HG02840 (cell line): ENCODE measurements around the gene TGM3.

Experiments
- ATAC-seq: cut with Tn5 transposase; IDR thresholded peaks from one replicate; pipeline ENCODE4 v1.9.1; 2021; ENCODE audit warnings: mild to moderate bottlenecking, moderate library complexity, moderate number of reproducible peaks; ENCODE audit not compliant: unreplicated experiment, low FRiP score

TGM3 gene

DNA sequence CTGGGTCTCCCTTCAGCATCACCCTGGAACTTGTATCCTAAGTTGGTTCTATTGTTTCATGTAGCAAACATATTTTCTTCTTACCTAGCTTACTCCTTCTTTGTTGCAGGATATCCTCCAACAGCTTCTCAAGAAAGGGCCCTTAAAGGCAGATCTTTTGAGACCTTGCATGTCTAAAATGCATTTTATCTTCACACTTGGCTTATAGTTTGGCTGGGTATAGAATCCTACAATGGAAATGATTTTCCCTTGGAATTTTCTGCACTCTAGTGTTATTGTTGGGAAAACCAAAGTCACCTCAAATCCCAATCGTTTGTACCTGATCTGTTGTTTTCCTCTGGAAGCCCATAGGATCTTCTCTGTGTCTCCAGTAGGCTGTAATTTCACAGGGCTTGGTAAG is 72.8 kb downstream of the TGM3 start:
- no peak for ATAC-seq

DNA sequence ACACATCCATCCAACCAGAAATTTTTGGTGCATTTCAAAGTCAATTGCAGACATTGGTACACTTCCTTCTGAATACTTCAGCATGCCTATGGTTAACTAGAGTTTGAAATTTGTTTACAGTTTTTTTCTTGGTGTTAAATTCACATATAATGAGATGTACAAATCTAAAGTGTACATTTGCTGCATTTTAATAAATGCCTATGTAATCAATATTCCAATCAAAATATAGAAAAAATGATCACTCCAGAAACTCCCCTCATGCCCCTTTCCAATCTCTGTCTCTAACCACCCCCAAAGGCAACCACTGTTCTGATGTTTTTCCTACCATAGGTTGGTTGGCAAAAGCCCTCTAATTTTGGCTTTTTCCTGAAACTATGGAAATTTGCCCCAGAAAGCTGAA is 77.3 kb downstream of the TGM3 start:
- no peak for ATAC-seq

DNA sequence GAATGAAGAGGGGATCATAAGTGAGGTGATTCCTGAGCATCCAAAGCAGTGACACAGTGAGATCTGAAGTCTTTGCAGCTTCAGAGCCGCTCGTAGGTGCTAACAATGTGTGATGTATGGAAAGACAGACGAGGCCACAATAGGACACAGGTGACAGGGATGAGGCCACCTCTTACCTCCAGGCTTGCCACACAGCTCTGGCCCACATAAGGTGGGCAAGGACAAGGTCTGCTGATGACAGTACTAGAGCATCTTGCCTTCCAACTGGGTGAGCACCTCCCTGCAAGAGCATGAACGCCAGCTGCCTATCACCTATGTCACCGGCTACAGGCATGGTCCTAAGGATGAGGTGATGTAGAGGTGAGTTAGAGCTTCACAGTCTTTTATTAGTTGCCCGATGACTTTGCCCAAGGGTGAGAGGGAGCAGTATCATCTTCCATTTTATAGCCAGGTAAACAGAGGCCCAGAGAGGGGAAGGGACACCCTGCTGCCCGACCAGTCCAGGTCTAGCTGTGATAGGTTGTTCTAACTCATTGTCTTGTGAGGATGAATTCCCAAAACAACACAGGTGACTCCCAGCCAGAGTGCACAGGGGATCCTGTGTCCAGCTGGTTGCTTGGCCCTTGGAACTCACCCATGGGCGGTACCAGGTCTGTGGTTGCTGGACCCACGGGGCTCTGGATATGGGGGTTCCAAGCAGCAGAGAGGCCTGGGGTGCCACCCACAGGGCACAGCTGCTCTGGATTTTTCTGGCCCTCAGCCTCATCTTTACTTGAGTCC is 78.7 kb downstream of the TGM3 start:
- ATAC-seq, result no peak

DNA sequence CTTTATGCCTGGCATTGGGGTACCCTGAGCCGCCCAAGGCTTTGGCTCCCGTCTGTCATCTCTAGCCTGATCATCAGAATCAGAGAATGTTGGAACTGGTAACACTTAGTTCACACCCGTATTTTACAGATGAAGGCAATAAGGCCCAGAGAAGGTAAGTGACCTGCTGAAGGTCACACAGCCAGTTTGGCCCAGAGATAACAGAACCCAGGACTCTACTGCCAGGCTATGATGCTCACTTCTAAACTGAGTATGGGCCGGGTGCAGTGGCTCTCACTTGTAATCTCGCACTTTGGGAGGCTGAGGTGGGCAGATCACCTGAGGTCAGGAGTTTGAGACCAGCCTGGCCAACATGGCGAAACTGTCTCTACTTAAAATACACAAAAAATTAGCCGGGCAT is 83.1 kb downstream of the TGM3 start:
- ATAC-seq, result no peak

- ATAC-seq, result no peak
Observed at GRCh38 chr20:2379511-2380229, 83.9 kb downstream of the TGM3 start.

DNA sequence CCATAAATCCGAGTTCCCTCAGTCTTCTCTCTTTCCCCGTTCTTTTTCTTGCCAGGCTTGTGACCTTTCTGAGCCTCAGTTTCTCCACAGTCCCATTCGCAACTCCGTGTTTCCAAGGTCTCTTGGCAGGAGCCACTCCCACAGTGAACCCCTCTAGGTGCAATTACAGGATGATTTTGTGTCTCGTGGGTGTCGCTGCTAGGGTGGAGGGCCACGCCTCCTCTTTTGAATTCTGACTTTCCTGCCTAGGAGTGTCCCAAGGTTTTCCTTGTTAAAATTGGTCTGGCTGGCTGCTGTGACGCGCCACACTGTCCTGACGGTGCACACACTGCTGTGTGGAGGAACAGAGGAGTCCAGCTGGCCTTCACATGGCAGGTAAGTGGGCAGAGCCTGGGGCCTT is 84.8 kb downstream of the TGM3 start, which contains the start of gene TGM6:
TSS of gene TGM6 (plus strand) at position 301 of the 400 bp plus-strand sequence. CDS start at position 369, 68 bp downstream.
- ATAC-seq, result no peak

- ATAC-seq, result no peak
Observed at GRCh38 chr20:2381303-2381702, 85.5 kb downstream of the TGM3 start.

- ATAC-seq, result no peak
Observed at GRCh38 chr20:2382833-2383232, 87.0 kb downstream of the TGM3 start.

DNA sequence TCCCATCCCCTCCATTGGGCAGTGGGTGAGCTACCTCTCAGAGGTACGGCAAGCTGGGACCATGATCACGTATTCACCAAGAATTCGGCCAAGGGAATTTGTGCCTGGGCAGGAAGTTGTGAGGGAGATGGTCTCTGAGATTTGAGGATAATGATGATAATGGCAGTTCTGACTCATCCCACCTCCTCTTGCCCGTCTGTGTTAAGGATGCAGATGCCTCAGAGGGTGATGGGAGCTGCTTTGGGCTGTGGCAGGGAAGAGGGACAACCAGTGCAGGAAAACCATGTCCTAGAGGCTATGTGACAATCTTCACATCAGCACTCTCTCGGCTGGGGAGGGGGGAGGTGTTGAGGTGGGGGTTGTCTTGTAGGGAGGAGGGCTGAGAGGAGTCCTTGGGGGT is 89.2 kb downstream of the TGM3 start:
- ATAC-seq, result no peak

GRCh38 chr20:2385496-2385895 is 89.7 kb downstream of the TGM3 start:
- no peak for ATAC-seq

- ATAC-seq, result no peak
Observed at GRCh38 chr20:2386516-2387179, 90.8 kb downstream of the TGM3 start.

DNA sequence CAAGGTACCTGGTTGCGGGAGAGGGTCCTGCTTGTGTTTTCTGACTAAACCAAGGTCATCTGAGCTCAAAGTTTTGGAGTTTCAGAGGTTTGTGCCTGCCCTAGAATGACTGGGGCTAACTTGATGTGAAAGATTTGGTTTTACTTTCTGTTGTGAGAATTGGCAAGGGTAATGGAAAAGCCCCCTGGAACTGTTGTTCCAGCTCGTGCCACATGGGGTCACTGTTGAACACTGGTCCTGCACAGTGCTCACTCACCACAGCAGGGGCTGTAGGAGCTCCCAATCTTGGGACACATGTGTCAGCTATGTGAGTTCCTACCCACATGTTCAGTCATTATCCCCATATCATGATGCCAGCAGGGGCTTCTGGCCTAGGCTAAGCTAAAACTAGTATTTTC is 91.4 kb downstream of the TGM3 start:
- no peak for ATAC-seq

- ATAC-seq, result no peak
Observed at GRCh38 chr20:2387580-2387979, 91.8 kb downstream of the TGM3 start.
